Testis (tissue), 2 donors: ENCODE measurements around the gene SLCO1B3.

Experiments used
- POLR2A ChIP-seq: fragments of 450-650 bp; IDR thresholded peaks from one replicate; pipeline ENCODE4 v1.6.1; 2017; ENCODE audit warnings: antibody characterized with exemption, mild to moderate bottlenecking, moderate library complexity
- TF ChIP-seq, protein P1 (sequence below), 3 experiments: fragments of 450-650 bp in 2 of 3; fragments of 200-600 bp in 1 of 3; sonication (generic) in 1 of 3; IDR thresholded peaks; one replicate each; pipeline ENCODE4 v1.5.1; 2016 to 2019; ENCODE audit warnings: antibody characterized with exemption in 3 of 3, mild to moderate bottlenecking in 2 of 3, moderate library complexity in 1 of 3

DNA sequence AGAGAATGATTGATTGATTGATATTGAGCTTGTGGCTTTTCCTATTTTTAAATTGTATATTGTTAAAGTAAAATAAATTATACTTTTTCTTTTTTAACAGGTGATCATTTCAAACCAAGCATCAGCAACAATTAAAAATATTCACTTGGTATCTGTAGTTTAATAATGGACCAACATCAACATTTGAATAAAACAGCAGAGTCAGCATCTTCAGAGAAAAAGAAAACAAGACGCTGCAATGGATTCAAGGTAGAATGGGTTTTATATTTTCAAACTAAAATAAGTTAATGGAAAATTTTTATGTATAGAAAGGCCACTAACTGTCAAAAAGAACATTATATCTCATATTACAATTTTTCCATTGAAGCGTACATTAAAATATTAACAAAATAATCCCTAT lies 5.1 kb downstream of the SLCO1B3 start:
- TF ChIP-seq, protein P1, sequence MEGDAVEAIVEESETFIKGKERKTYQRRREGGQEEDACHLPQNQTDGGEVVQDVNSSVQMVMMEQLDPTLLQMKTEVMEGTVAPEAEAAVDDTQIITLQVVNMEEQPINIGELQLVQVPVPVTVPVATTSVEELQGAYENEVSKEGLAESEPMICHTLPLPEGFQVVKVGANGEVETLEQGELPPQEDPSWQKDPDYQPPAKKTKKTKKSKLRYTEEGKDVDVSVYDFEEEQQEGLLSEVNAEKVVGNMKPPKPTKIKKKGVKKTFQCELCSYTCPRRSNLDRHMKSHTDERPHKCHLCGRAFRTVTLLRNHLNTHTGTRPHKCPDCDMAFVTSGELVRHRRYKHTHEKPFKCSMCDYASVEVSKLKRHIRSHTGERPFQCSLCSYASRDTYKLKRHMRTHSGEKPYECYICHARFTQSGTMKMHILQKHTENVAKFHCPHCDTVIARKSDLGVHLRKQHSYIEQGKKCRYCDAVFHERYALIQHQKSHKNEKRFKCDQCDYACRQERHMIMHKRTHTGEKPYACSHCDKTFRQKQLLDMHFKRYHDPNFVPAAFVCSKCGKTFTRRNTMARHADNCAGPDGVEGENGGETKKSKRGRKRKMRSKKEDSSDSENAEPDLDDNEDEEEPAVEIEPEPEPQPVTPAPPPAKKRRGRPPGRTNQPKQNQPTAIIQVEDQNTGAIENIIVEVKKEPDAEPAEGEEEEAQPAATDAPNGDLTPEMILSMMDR (IDR thresholded peaks at IDR 0.05), result no peak
- TF ChIP-seq POLR2A, result no peak
